Stimulated activated CD8-positive, alpha-beta memory T cell treated with anti-CD3 and anti-CD28 coated beads, Interleukin-12 subunit alpha, Interleukin-12 subunit beta, amount 100 ng/mL, for 1 hour (primary cell): ENCODE measurements around the gene IL18RAP.
A peak's percentile ranks its signal among the peaks of the same experiment; 100 is the strongest.

Experiments
- DNase-seq: peaks from one replicate; pipeline ENCODE4 v3.0.0-alpha.2; 2020; ENCODE audit warnings: low read depth

IL18RAP gene

GRCh38 chr2:102424754-102425153, 1.8 kb downstream of the IL18RAP start:
- DNase-seq, result no peak

- DNase-seq, result no peak
Observed at GRCh38 chr2:102425441-102426132, 2.6 kb downstream of the IL18RAP start.

- no peak for DNase-seq
Observed at GRCh38 chr2:102427249-102427648, 4.3 kb downstream of the IL18RAP start.

- no peak for DNase-seq
Observed at GRCh38 chr2:102428573-102428972, 5.6 kb downstream of the IL18RAP start.

- no peak for DNase-seq
Observed at GRCh38 chr2:102432386-102432785, 9.4 kb downstream of the IL18RAP start.

- no peak for DNase-seq
Observed at GRCh38 chr2:102433973-102434654, 11.2 kb downstream of the IL18RAP start.

- DNase-seq, result no peak
Observed at GRCh38 chr2:102434655-102435381, 11.9 kb downstream of the IL18RAP start.

- DNase-seq, result no peak
Observed at GRCh38 chr2:102435741-102436140, 12.8 kb downstream of the IL18RAP start.

GRCh38 chr2:102436323-102436722, 13.4 kb downstream of the IL18RAP start:
- DNase-seq, result no peak

- DNase-seq, result no peak
Observed at GRCh38 chr2:102437122-102437521, 14.2 kb downstream of the IL18RAP start.

GRCh38 chr2:102438111-102438510, 15.2 kb downstream of the IL18RAP start:
- DNase-seq, result no peak

- DNase-seq, result no peak
Observed at GRCh38 chr2:102438578-102438977, 15.6 kb downstream of the IL18RAP start.

GRCh38 chr2:102439065-102439695, 16.2 kb downstream of the IL18RAP start:
- no peak for DNase-seq

GRCh38 chr2:102442967-102443828, 20.2 kb downstream of the IL18RAP start:
- DNase-seq, result peak; percentile 20

- no peak for DNase-seq
Observed at GRCh38 chr2:102444233-102444632, 21.3 kb downstream of the IL18RAP start.

GRCh38 chr2:102446936-102447335, 24.0 kb downstream of the IL18RAP start:
- no peak for DNase-seq

GRCh38 chr2:102449370-102449974, 26.5 kb downstream of the IL18RAP start:
- DNase-seq, result peak; percentile 47

GRCh38 chr2:102451968-102452367, 29.0 kb downstream of the IL18RAP start:
- DNase-seq, result no peak

GRCh38 chr2:102453501-102453900, 30.5 kb downstream of the IL18RAP start:
- no peak for DNase-seq

- no peak for DNase-seq
Observed at GRCh38 chr2:102455061-102455670, 32.2 kb downstream of the IL18RAP start.

GRCh38 chr2:102460467-102460866, 37.5 kb downstream of the IL18RAP start:
- no peak for DNase-seq
